ENCODE measurements around the gene SHB.

Gene SHB

DNA sequence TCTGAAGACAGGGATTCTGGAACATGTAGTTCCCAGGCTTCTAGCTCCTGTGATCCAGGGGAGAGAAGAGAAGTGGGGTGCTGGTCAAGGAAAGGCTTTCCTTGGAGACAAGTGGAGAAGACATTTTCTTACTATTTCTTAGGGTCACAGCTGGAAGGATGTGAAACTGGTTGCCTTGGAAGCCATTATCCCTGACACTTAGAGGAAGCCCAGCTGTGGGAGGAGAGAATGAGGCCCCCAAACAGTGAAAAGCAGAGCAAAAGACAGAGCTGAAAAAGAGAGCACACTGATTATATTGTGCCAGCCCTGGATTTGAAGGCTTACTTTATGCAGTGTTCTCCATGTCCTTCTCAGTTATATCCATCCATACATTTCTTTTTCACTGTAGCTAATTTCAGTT is 17.5 kb upstream of the SHB start:
- no peak for DNase-seq

- DNase-seq, result no peak
Measured at GRCh38 chr9:38085308-38085707, 16.3 kb upstream of the SHB start.

DNA sequence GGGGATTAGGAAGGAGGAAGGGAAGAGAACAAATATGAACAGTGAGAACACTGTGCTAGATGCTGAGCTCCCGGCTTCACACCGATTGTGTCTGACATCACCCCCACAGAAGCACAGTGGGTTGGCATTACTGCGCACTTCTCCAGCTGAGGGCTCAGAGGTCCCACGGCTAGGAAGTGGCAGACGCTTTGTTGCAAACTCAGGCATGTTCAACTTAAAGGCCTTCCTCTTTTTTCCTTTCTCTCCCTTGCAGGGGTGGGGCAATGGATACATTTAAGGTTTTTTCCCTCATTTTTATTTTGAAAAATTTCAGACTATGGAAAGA is 15.5 kb upstream of the SHB start:
- DNase-seq, result peak; percentile 87 to 94 (median 92)

GRCh38 chr9:38083858-38084555 is 15.0 kb upstream of the SHB start:
- no peak for DNase-seq

- peak in 3 of 4 experiments; percentile 26 to 54 (median 50) for DNase-seq
Measured at GRCh38 chr9:38082446-38083287, 13.6 kb upstream of the SHB start.

DNA sequence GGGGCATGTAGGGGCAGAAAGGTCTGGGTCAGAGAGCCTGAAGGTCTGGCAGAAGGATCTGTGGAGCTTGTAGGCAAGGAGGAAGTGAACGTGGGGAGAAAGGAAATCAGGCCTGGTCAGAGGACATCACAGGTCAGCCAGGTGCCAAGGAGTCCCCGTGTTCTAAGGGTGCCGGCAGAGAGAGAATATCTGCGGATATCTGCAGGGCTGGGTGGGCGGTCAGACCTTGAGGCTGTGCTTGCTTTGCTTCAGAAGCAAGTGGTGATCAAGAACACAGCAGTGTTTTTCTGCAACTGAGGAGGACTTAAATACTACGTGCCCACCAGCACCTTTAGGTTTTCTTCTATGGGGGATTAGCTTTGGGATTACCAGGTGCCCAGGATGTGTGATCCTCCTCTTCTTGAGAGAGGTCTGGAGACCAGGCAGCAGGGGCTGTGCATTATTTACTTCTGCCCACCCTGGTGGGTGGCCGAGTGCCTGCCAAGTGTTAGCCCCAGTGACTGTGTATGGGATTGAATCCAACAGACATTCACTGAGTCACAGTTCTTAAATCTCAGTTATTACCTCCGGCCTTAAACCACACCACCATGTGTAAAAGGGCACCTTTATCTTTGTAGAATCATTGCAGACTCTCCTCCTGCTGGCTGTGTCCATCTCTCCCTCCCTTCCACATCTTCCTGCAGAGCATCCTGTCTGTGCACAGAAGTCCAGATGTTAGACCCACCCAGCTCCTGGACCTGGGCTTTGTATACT is 12.5 kb upstream of the SHB start:
- no peak for DNase-seq

GRCh38 chr9:38079461-38080031 is 10.5 kb upstream of the SHB start:
- peak; percentile 84 to 93 (median 88) for DNase-seq

GRCh38 chr9:38075272-38075671 is 6.2 kb upstream of the SHB start:
- DNase-seq, result no peak

DNA sequence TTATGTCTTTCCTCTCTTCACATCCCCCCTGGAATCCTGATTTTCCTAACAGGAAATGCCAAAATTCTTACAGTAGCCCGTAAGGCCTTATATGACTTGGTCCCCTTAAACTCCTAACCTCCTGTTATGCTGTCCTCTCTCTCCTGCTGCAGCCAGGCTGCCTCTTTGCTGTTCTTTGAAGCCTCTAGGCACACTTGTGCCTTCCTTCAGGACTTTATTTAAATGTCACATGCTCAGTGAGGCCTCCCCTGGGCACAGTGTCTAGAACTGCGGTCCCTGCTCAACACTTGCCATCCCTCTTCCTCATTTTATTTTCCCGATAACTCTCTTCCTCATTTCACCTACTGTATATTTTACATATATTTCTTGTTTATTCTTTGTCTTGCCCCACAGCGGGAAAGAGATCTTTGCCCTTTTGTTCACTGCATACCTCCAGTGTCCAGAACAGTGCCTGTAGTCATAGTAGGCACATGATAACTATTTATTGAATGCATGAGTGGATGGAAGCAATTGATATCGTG is 5.5 kb upstream of the SHB start:
- peak; percentile 70 to 82 (median 78) for DNase-seq

DNA sequence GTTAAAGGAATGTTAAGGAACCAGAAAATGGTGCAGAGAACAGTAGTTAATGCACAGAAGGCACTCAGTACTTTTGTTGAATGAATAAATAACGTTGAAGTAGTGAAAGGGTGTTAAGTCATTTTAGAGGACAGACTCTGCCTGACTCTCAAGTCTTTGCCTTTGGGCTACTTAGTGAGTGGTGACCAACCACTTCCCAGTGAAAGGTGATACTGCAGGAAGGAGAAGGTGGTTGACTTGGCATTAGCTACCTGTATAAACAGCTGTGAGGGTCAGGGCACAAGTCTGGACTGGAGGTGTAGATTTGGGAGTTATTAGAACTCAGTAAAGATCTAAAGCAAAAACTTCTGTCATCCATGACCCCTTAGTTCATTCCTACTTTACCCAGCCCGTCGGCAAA is 4.9 kb upstream of the SHB start:
- DNase-seq, result no peak

DNA sequence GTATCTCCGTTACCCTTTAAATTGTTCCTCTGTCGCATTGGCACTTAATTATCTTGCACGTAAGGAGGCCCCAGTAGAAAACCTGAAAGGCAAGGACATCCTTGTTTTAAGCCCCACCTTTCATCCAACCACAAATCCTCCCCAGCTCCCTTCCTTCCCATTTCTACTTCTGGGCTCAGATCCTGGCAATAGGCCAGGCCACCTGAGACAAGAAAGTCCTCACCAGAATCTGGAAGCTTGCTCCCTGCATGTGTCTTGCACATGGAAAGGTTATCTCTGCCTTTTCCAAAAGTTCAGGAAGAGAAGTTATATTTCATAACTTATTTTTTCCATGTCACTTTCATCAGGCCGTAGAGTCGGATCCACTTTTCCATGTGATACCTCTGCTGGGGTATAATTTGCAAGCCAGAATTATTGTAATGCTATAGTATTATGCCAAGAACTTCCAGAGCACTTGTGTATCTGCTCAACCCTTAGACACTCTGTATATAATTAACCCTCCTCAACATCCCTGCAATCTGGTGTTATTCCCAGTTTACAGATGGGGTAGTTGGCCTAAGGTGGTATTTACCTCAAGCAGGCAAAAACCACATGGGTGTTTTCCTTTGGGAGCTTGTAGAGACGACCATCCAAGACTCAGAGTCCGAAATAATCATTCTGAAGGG is 2.6 kb upstream of the SHB start:
- DNase-seq, result no peak

DNA sequence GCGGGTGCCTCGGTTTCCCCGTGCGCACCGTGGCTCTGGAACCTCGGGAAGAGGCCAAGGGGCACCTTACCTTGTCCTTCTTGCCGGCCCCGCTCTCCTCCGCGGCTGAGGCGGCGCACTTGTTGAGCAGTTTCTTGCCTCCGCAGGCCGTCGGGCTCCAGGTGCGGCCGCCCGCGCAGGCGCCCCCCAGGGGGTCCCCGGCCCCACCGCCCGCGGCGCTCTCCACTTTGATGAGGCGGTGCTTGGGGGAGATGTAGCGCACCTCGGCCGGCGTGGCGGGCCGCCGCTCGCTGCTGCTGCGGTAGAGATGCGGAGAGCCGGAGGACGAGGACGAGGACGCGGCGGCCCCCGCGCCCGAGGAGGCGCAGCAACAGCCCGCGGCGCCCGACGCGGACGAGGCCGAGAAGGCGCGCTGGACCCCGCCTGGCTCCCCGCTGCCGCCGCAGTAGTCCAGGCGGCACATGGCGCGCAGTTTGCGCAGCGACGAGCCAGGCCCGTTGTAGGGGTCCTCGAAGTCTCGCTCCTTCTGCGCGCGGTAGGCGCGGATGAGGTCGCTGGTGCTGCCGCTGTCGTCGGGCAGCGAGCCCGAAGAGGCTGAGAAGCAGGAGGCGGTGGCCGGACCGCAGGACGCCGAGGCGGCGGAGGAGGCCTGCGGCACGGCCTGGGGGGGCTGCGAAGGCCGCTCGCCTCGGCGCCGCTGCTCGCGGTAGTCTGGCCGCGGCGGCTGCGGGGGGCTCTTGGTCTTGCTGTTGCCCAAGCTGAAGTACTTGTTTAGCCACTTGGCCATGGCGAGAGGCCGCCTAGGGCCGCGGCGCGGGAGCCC is 957 bp downstream of the SHB start:
- DNase-seq, result peak in 2 of 4 experiments; percentile 5 to 49

- DNase-seq, result peak; percentile 55 to 75 (median 65)
Measured at GRCh38 chr9:38066914-38067858, 1.8 kb downstream of the SHB start.

DNA sequence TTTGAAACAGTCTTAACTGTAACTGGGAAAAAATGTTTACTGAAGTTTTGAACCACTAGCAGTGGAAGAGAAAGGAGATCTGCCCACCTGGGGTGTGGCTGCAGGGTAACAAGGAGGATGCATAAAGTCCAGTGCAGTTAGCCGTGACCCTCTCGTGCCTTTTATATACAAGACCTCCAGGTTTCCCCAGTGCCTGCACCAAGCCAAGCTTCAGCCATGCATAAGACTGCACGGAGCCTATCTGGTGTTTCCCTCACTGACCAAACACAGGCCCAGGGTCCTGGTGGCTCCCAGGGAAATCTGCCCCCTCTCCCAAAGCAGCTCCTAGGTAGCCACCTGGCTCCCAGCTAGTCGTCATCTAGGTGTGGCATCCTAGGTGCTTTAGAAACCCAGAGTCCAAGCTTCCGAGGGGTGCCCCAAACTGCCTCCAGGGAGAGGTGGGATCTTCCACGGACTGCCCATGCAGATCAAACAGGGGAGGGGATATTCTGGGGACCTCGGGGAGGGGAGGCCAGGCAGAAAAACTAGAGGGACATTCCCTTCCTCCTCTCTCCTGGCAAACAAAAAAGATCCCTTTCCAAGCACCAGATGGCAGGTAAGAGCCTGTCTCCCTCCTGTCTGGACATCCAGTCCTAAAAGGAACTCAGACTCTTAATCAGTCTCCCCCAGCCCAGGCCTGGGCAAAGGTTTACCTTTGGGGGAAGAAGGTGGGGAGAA is 2.7 kb downstream of the SHB start:
- DNase-seq, result no peak

GRCh38 chr9:38065369-38066075 is 3.5 kb downstream of the SHB start:
- no peak for DNase-seq

DNA sequence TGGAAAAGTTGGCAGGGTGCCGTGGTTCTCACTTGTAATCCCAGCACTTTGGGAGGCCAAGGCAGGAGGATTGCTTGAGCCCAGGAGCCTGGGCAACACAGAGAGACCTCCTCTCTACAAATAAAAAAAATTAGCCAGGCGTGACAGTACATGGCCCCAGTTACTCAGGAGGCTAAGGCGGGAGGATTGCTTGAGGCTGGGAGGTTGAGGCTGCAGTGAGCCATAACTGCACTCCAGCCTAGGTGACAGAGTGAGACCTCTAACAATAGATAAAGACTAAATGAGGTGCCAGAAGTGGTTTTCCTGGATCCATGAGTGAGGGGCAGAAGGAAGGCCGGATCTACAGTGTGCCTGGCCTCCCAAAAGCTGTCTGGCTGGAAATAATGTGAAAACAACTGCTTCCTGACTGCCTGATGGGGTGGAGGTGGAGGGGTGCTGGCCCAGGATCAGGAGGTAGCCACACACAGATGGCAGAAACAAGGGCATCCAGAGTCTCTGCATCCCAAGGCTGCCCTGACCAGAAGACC is 4.1 kb downstream of the SHB start:
- DNase-seq, result no peak

- no peak for DNase-seq
Measured at GRCh38 chr9:38063363-38063707, 5.7 kb downstream of the SHB start.

DNA sequence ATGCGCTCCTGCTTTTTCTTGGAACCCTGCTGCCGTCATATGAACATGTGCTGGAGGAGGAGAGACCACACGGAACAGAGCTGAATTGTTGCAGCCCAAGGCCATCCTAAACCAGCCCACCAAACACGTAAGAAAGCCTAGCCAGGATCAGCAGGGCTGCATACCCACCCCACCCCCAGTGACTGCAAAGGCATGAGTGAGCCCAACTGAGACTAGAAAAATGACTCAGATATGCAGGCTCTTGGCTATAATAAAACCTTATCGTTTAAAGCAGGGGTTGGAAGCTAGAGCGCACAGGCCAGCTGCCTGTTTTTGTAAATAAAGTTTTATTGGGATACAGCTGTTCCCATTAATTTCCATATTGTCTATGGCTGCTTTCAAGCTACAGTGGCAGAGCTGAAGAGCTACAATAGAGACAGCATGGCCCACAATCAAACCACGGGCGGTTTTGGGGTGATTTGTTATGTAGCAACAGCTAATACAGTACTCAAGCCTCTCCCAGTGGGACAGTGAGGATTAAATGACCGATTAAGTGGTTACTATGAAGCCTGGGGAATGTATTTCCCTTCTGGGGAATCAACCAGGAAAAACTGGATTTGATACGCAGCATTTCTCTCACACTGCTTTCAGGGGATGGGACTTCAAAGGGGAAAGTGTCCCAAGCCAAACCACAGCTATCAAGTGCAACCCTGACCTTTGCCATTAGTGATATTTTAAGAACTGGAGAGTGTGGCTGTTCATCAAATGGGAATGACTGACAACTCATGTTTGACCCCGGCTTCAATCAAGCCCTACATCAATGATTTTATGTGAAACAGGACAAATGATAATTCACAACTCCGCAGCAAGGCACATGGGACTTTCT is 6.3 kb downstream of the SHB start:
- no peak for DNase-seq
